Tibial artery (tissue), 4 donors: ENCODE data around the gene AEN.
A peak's percentile ranks its signal among the peaks of the same experiment; 100 is the strongest.

Source experiments
- DNase-seq, 2 donors: peaks; one replicate each; pipeline ENCODE4 v3.0.0-alpha.2; 2019
- H3K27ac ChIP-seq, 2 donors: fragments of 200-600 bp; sonication (generic) in 1 of 2; 1 replicate in 1 of 2; 2 replicates in 1 of 2; pipeline ENCODE4 v1.5.1; 2018 to 2019; ENCODE audit warnings: mild to moderate bottlenecking in 1 of 2
- H3K27me3 ChIP-seq, 2 donors: fragments of 200-600 bp; sonication (generic) in 1 of 2; one replicate each; pipeline versions ENCODE4 v1.5.1 to v1.6.0; 2016 to 2019
- H3K36me3 ChIP-seq, 3 donors: fragments of 200-600 bp; sonication (generic) in 2 of 3; one replicate each; pipeline ENCODE4 v1.5.1; 2016 to 2019; ENCODE audit warnings: mild to moderate bottlenecking in 2 of 3
- H3K4me1 ChIP-seq, 4 donors: fragments of 200-600 bp; sonication (generic) in 2 of 4; 1 replicate in 3 of 4; 2 replicates in 1 of 4; pipeline ENCODE4 v1.5.1; 2016 to 2019
- H3K4me3 ChIP-seq, 2 donors: fragments of 200-600 bp; sonication (generic) in 1 of 2; 1 replicate in 1 of 2; 2 replicates in 1 of 2; pipeline ENCODE4 v1.5.1; 2018 to 2019; ENCODE audit warnings: mild to moderate bottlenecking in 2 of 2
- H3K9me3 ChIP-seq, 3 donors: fragments of 200-600 bp; sonication (generic) in 1 of 3; one replicate each; pipeline ENCODE4 v1.5.1; 2016 to 2019
- CTCF ChIP-seq, 2 experiments: fragments of 200-600 bp in 1 of 2; fragments of 450-650 bp in 1 of 2; IDR thresholded peaks; one replicate each; pipeline ENCODE4 v1.5.1; 2017 to 2019; ENCODE audit warnings: antibody characterized with exemption in 2 of 2, mild to moderate bottlenecking in 1 of 2, moderate library complexity in 1 of 2
- intact Hi-C: fragments of 100-400 bp; cut with DNase I; formaldehyde crosslinking; loops from one replicate; pipeline ENCODE4 v1.15.0; 2023; ENCODE audit warnings: low total_unique reads

The AEN gene

GRCh38 chr15:88651136-88651732, 30.1 kb downstream of the AEN start:
- no peak for DNase-seq
- H3K9me3 ChIP-seq = no peaks in the 10 kb centered on the region
- intact Hi-C loops = loop anchor here (10.0 kb wide), 1 partner anchor 154 kb away; the partner anchor contains the start of gene ACAN
- H3K27ac ChIP-seq = no peak overlapping the region
- H3K36me3 ChIP-seq = no peaks in the 10 kb centered on the region
- H3K27me3 ChIP-seq = no peaks in the 10 kb centered on the region
- H3K4me1 ChIP-seq = peaks cover 0 to 27% (median 0%) of the 10 kb centered on the region in 4 donors
- no peak for TF ChIP-seq CTCF (IDR thresholded peaks at IDR 0.05)
- H3K4me3 ChIP-seq = no peak overlapping the region

- peak in 1 of 2 donors; percentile 64 for DNase-seq
Measured at GRCh38 chr15:88651971-88652370, 30.8 kb downstream of the AEN start.

GRCh38 chr15:88652456-88653199, 31.5 kb downstream of the AEN start:
- Histone ChIP-seq H3K36me3 (no peaks in the 10 kb centered on the region), H3K27ac (no peak overlapping the region), H3K4me3 (no peak overlapping the region), H3K27me3 (no peaks in the 10 kb centered on the region), H3K4me1 (peaks cover 0 to 22% (median 3%) of the 10 kb centered on the region in 4 donors), H3K9me3 (no peaks in the 10 kb centered on the region)
- no peak for TF ChIP-seq CTCF (IDR thresholded peaks at IDR 0.05)
- DNase-seq = peak in 1 of 2 donors; percentile 57
- intact Hi-C loops = loop anchor here (10.0 kb wide), 1 partner anchor 152 kb away; the partner anchor contains the start of gene ACAN

More at GRCh38 chr15:88651971-88652370, 30.8 kb downstream of the AEN start:
- Histone ChIP-seq H3K4me3 (no peak overlapping the region), H3K36me3 (no peaks in the 10 kb centered on the region), H3K27ac (no peak overlapping the region), H3K4me1 (peaks cover 0 to 26% (median 0%) of the 10 kb centered on the region in 4 donors), H3K9me3 (no peaks in the 10 kb centered on the region), H3K27me3 (no peaks in the 10 kb centered on the region)
- intact Hi-C loops = loop anchor here (10.0 kb wide), 1 partner anchor 153 kb away; the partner anchor contains the start of gene ACAN
- no peak for TF ChIP-seq CTCF (IDR thresholded peaks at IDR 0.05)

- intact Hi-C loops = loop anchor here (10.0 kb wide), 1 partner anchor 151 kb away; the partner anchor contains the start of gene ACAN
- H3K4me3 ChIP-seq = no peak overlapping the region
- no peak overlapping the region for H3K27ac ChIP-seq
Measured at GRCh38 chr15:88653200-88654064, 32.3 kb downstream of the AEN start.

More at GRCh38 chr15:88653200-88654064, 32.3 kb downstream of the AEN start:
- Histone ChIP-seq H3K9me3 (no peaks in the 10 kb centered on the region), H3K27me3 (no peaks in the 10 kb centered on the region), H3K4me1 (peaks cover 0 to 24% (median 9%) of the 10 kb centered on the region in 4 donors), H3K36me3 (no peaks in the 10 kb centered on the region)
- no peak for TF ChIP-seq CTCF (IDR thresholded peaks at IDR 0.05)
- DNase-seq = peak in 1 of 2 donors; percentile 47
